Dedifferentiated amniotic fluid mesenchymal stem cell (primary cell): Measurements from ENCODE around the gene E2F4.

Experiments used
- DNase-seq: peaks from one replicate; pipeline ENCODE4 v3.0.0-alpha.2; 2016; ENCODE audit errors: extremely low spot score

The E2F4 gene

GRCh38 chr16:67157892-67158635 lies 33.9 kb upstream of the E2F4 start:
- no peak for DNase-seq

DNA sequence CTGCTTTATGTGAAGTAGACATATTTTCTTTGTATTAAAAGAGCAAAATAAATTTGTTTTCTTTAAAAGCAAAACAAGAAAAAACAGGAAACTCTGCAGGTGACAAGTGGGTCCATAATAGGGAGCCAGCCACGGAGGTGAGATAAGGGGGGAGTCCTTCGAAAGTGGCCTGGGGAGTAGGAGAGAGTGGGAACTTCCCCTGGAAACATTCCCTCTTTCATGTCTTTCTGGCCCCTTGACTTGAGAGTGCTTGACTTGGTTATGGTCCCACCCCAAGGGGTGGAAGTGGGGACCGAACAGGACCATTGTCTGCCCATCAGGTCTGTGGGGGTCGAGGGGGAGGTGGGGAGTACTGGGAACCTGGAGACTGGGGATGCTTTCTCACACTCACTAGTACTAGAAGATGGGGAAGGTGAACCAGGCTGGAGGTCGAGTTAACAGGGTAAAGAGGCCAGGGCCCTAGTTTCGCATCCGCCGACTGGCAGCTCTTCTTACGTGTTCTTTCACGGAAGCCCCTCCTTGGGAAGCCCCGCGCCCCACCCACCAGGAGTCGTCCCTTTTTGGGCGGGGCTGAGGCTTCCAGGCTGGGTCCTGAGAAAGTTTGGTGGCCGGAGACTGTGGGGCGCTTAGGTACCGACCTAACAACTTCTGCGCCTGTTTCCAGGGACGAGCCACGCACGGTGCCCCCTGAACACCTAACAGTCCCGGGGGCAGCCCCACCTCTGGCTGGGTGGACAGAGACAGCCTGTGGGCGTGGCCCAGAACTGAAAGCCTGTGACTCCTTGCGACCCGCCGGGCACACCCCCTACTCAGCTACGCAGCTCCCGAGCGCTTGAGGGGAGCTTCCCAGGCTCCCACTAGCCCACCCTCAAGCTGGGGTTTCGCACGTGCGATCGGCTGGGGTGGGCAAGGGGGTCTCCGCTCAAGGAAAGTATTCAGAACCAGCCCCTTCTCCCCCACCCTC lies 33.0 kb upstream of the E2F4 start:
- DNase-seq: no peak

DNA sequence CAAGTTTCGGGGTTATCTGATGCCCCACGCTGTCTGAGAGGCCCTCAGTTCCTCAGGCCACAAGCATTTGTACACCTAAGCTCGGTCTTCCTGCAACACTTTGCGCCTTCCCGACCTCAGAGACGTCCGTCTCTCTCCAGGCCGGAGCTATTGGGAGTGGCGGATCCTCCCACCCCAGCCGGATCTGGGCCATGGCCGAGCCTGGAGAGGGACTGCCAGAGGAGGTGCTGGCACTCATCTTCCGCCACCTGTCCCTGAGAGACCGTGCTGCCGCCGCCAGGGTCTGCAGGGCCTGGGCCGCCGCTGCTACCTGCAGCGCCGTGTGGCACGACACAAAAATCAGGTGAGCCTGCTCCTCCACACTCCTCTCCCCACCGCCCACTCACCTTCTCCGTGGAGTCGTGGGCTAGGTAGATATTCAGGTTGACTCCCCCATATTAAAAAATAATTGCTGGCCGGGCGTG lies 30.3 kb upstream of the E2F4 start:
- no peak for DNase-seq

DNA sequence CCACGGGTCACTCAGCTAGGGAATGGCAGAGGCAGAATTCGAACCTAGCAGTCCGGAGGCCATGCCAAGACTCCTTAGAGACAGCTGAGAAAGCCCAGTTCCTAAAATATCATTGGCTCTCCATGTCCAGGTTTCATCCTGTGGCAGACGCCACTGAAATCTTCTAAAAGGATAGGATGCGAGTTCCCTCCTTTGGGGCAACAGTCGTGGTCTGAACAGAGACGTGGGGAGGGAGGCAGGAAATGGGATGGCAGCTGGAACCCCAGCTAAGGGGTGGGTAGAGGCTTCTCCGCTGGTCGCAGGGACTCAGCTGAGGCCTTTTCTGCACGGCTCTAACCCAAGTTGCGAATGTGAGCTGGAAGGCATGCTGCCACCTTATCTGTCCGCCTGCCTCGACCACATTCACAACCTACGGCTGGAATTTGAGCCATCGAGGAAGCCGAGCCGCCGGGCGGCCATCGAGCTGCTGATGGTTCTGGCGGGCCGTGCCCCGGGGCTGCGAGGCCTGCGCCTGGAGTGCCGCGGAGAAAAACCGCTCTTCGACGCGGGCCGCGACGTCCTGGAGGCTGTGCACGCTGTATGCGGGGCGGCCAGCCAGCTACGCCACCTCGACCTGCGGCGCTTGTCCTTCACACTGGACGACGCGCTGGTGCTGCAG lies 29.3 kb upstream of the E2F4 start:
- no peak for DNase-seq

- DNase-seq: no peak
These were observed 28.6 kb upstream of the E2F4 start for GRCh38 chr16:67163164-67163998.

- DNase-seq: no peak
These were observed 27.9 kb upstream of the E2F4 start for GRCh38 chr16:67163999-67164558.

- DNase-seq: no peak
These were observed 27.3 kb upstream of the E2F4 start, which contains the start of gene HSF4 for GRCh38 chr16:67164599-67165061. TSS of gene HSF4 (plus strand) at chr16:67164745. CDS start at chr16:67164812, 67 bp downstream.

GRCh38 chr16:67165121-67166078 lies 26.6 kb upstream of the E2F4 start:
- no peak for DNase-seq

- no peak for DNase-seq
These were observed 25.8 kb upstream of the E2F4 start for GRCh38 chr16:67166110-67166547.

DNA sequence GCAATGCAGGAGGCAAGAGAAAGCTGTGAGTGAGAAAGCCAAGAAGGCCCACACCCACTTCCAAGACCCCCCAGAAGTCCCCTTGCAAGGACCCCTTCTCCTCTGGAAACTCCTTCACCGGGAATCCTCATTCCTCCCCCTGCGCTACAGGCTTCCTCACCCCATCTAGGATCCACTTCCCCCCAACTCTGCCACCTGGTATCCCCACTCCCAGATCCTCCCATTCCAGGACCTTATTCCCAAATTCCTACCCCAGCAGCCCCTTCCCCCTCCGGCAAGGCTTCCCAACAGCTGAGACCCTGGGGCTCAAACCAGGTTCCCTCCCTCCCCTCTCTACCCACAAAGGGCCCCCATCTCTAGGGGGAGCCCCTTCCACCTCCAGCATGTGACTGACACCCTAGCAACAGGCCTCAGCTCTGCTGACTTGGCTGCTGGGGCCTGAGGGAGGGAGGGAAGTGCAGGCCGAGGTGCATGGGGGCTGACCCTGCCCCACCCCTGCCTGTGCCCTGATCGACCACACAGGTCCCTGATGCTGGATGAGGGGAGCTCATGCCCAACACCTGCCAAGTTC lies 25.3 kb upstream of the E2F4 start:
- no peak for DNase-seq

DNA sequence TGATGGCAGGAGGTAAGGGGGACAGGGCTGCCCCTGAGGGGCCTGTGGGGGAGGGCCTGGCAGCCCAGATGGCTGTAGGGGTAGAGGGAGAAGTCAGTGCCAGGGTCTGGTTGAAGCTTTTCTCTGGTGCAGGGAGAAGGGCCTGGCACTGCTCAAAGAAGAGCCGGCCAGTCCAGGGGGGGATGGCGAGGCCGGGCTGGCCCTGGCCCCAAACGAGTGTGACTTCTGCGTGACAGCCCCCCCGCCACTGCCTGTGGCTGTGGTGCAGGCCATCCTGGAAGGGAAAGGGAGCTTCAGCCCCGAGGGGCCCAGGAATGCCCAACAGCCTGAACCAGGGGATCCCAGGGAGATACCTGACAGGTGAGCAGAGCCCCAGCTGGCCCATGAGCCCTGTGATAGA lies 24.4 kb upstream of the E2F4 start:
- no peak for DNase-seq

- DNase-seq: no peak
These were observed 22.9 kb upstream of the E2F4 start for GRCh38 chr16:67169011-67169451.

DNA sequence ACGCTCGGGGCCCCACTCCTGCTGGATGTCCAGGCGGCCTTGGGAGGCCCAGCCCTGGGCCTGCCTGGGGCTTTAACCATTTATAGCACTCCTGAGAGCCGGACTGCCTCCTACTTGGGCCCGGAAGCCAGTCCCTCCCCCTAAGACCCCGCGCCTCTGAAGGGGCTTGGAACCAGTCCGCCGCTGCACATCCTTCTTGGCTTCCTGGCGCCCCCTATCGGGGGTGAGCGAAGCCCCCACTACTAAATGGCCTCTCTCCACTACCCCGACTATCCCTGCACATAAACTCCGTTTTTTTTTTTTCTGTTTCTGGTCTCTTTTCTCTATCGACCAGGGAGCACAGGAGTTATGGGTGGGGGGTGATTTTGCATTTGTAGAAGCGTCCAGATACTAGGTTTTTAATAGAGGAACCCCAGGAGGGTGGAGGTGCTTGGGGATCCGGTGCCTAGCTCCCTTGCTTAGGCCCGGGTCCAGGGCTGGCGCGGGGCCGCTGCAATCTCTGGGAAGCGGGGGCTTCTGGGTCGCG lies 22.2 kb upstream of the E2F4 start:
- no peak for DNase-seq

- peak; percentile 75 for DNase-seq
These were observed 21.6 kb upstream of the E2F4 start, which contains the start of gene NOL3 for GRCh38 chr16:67170168-67170948. TSS of gene NOL3 (plus strand) at chr16:67170538.

DNA sequence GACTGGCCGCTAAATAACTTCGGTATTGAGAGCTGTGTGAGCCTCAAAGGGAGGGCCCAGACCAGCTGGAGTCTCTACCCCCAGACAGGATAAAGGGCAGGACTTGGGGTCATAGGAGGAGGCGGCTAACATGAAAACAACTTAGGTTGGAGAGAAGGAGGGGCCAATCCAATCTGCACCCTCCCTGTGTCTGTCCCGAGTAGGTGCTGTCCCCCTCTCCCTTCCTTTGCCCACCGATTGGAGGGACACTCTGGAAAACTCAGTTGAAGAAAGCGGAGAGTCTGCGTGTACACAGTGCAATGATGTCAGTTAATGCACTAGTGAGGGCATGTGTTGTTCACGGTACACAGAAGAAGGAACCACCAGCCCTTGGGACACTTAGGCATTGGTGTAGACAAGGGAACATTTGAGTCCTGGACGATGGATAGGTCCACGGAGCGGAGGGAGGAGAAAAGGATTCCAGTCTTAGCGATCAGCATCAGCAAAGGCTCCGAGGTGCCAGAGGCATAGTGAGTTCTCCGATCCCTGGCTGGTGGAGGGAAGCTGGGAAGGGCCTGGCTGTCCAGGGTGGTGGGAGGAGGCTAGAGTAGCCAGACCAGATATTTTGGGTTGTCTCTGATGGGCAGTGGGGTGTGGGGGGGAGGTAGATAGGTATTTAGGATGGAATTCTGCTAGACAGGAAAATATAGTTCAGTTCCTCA lies 20.9 kb upstream of the E2F4 start:
- no peak for DNase-seq

DNA sequence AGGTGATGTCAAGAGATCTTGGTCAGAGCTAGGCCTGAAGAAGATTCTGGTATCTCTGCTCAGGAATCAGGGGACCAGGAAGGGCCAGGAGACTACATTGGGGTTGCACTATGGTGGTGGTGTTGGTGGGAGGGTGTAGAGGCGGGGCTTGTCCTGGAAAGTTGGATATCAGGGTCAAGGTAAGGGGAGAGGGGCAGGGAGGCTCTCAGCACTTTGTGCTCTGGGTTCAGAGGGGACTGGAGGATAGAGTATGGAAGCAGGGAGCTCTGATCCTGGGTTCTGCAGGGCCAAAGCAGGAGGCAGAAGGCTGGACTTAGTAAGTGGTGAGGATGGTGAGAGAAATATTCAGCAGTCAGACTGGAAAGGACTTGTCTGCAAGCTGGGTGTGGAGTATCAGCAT lies 18.6 kb upstream of the E2F4 start:
- DNase-seq: no peak
